Spinal cord (tissue), 10 donors: Measurements from ENCODE around the gene ADARB1. TPM values are rescaled to one million over a fixed set of nuclear protein-coding genes. Genes with fewer than 3 reads are reported as not detected.

Experiments
- DNase-seq, 6 donors: peaks; one replicate each; pipeline versions ENCODE4 v3.0.0 to v3.0.0-alpha.2; 2013 to 2015; ENCODE audit warnings: low spot score in 6 of 6, low read depth in 4 of 6
- H3K27ac ChIP-seq: one replicate; pipeline ENCODE4 v1.5.1; 2013; ENCODE audit warnings: low read depth, low read length, control low read depth
- H3K27me3 ChIP-seq: one replicate; pipeline ENCODE4 v1.6.1; 2013; ENCODE audit warnings: low read length; ENCODE audit not compliant: control insufficient read depth, insufficient read depth
- H3K36me3 ChIP-seq: one replicate; pipeline ENCODE4 v1.6.1; 2013; ENCODE audit warnings: low read length; ENCODE audit not compliant: control insufficient read depth, insufficient read depth
- H3K4me1 ChIP-seq: one replicate; pipeline ENCODE4 v1.6.1; 2013; ENCODE audit warnings: low read length; ENCODE audit not compliant: control insufficient read depth, insufficient read depth
- H3K4me3 ChIP-seq: one replicate; pipeline ENCODE4 v1.5.1; 2013; ENCODE audit warnings: low read depth, low read length, control low read depth
- H3K9me3 ChIP-seq: one replicate; pipeline ENCODE4 v1.6.1; 2013; ENCODE audit warnings: low read length; ENCODE audit not compliant: control insufficient read depth, insufficient read depth
- WGBS: methylation state at CpG from one replicate; pipeline ENCODE4 v1.1.5; 2013; ENCODE audit warnings: missing lambda C conversion rate; ENCODE audit not compliant: insufficient coverage; 5-methylcytosine and 5-hydroxymethylcytosine counted together
- polyA plus RNA-seq, 2 donors: library from polyadenylated mRNA; unstranded; fragments of 120-200 nt; gene quantifications; one replicate each; pipeline ENCODE4 v1.2.1, GENCODE V29; 2013; ENCODE audit not compliant: insufficient read length in 2 of 2
- total RNA-seq, 2 donors: library from RNA; depleted of rRNA in 1 of 2; stranded (reverse); fragments of 120-200 nt in 1 of 2; fragments of >200 nt in 1 of 2; gene quantifications; one replicate each; pipeline versions ENCODE4 v1.2.3 to v1.2.4, GENCODE V29; 2013 to 2014
- donor health status: healthy.

ADARB1 gene
- total and polyA plus RNA-seq, 4 donors = 18.2 to 39.4 (median 28.8) TPM

DNA sequence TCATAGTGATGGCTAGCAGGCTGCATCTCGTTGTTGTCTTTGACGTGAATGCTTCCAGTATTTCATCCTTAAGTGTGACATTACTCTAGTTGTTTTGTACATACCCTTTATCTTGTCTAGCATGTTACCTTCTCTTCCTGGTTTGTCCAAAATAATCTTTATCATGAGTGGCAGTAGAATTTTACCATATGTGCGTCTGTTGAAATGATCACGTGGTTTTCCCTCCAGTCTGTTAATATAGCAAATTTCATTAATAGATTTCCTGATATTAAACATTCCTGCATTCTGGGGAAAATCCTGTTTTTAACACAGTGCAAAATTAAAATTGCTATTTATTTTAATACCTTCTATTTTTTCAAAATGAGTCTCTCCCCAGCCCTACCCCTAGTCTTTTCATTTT, 15.6 kb downstream of the ADARB1 start:
- H3K4me1 ChIP-seq = peaks cover 16% of the 10 kb centered on the region
- no CpG with 5 or more reads among the region's 4 CpGs for WGBS
- H3K27ac ChIP-seq = no peak overlapping the region

DNA sequence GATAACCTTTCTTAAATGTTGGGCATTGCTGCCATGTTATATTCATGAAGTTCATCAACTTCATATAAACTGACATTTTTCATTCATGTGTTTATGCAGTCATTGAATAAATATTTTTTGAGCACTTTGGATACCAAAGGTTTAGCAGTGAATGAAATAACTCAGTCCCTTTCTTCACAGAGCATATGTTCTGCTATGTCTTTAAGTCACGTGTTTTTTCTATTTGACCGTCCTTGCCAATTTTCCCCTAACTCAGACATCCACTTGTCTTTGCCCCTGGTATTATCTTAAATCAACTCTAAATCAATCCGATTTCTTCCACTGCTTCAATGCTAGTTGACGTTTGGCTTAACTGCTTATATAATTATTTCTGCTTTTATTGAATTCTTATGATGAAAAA, 16.6 kb downstream of the ADARB1 start:
- Histone ChIP-seq H3K4me3 (no peak overlapping the region), H3K36me3 (peaks cover 3% of the 10 kb centered on the region), H3K27me3 (no peaks in the 10 kb centered on the region), H3K27ac (no peak overlapping the region), H3K9me3 (no peaks in the 10 kb centered on the region), H3K4me1 (peaks cover 16% of the 10 kb centered on the region)
- 69% methylated on average over 2 of the region's 4 CpGs for WGBS
- peak in 1 of 6 donors; percentile 66 for DNase-seq

More for the DNA sequence above, 15.6 kb downstream of the ADARB1 start:
- no peak overlapping the region for H3K4me3 ChIP-seq
- H3K36me3 ChIP-seq = peaks cover under 1% of the 10 kb centered on the region
- DNase-seq = no peak
- no peaks in the 10 kb centered on the region for H3K27me3 ChIP-seq
- H3K9me3 ChIP-seq = no peaks in the 10 kb centered on the region

DNA sequence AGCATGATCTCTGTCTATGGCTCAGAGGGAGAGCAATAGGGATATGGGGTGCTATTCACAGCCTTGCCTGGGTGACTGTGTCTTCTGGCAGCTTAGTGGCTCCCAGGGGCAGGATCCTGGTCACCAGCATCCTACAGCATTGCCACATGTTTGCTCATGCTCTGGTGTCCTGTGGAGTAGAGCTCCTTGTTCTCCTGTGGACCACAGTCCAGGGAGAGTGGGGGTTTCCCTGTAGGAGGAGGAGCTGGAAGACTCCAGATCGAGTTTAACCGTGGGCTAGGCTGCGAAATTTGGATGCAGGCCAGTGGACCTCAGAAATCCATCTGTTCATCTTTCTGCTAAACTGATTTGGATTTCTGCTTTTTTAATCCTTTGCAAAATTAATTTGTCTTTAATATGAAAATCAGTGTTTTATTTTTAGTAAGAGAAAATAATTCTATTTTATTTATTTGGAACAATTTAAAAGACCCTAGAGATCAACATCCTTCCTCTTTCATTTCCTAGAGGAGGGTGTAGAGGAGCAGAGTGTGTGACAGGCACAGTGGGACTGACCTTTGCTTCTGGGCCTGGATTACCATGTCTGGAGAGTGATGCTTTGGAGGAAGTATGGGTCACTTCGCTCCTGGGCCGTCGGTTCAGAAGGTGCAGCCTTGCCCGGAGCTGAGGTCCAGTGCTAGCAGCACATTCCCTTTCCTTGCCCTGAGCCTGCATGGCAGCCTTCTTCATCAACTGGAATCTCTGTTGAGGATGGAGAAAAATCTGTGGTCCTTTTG, 17.4 kb downstream of the ADARB1 start:
- WGBS = 65% methylated on average over 7 of the region's 7 CpGs
- no peaks in the 10 kb centered on the region for H3K27me3 ChIP-seq
- H3K4me1 ChIP-seq = peaks cover 16% of the 10 kb centered on the region
- DNase-seq = peak in 1 of 6 donors; percentile 77
- no peaks in the 10 kb centered on the region for H3K9me3 ChIP-seq
- no peak overlapping the region for H3K27ac ChIP-seq
- no peak overlapping the region for H3K4me3 ChIP-seq
- H3K36me3 ChIP-seq = peaks cover 3% of the 10 kb centered on the region

DNA sequence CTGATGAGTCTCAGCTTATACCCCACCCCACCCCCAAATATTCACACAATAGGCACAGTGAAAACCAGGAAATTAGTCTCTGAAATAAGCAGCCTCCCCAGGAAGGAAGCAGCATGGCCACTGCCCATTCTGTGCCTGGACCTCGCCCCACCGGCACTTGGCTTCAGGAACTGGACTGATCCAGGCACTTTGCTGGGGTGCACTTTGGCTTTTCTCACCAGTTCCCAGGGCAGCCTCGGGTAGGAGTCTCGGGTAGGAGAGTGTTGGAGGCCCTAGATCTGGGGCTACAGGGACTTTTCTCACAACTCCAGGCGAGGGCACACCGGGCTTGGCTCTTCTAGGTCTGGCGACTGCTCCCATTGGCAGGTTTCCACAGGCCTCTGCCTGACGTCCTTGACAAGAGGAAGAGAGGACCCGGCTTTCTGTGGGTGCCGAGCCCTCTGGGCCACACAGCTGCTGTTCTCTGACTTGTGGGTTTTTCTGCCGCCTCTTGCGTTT, 18.7 kb downstream of the ADARB1 start:
- H3K27ac ChIP-seq = no peak overlapping the region
- H3K9me3 ChIP-seq = no peaks in the 10 kb centered on the region
- no peaks in the 10 kb centered on the region for H3K27me3 ChIP-seq
- H3K4me1 ChIP-seq = peaks cover 16% of the 10 kb centered on the region
- peaks cover 3% of the 10 kb centered on the region for H3K36me3 ChIP-seq
- WGBS = 65% methylated on average over 10 of the region's 12 CpGs
- no peak for DNase-seq
- no peak overlapping the region for H3K4me3 ChIP-seq

GRCh38 chr21:45094412-45094811, 20.0 kb downstream of the ADARB1 start:
- Histone ChIP-seq H3K27ac (no peak overlapping the region), H3K36me3 (peaks cover 3% of the 10 kb centered on the region), H3K4me1 (peaks cover 16% of the 10 kb centered on the region), H3K9me3 (no peaks in the 10 kb centered on the region), H3K4me3 (no peak overlapping the region), H3K27me3 (no peaks in the 10 kb centered on the region)
- DNase-seq = no peak
- 73% methylated on average over 4 of the region's 7 CpGs for WGBS

DNA sequence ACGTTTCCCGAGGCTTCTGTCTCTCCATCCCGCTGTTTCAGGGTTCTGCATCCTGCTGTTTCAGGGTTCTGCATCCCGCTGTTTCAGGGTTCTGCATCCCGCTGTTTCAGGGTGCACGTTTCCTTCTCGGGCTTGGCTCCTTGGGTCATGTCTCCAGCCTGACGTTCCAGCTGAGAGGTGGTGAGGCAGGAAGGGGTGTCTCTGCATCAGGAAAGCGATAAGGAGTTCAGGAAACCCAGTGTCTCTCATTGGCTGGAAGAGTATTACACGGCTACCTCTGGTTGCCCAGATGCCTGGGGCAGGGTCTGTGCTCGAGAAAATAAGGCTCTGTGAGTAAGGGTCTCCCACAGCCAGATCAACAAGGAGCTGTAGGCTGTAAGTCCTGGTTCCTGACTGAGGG, 21.1 kb downstream of the ADARB1 start:
- WGBS = 76% methylated on average over 11 of the region's 11 CpGs
- Histone ChIP-seq H3K4me1 (peaks cover 16% of the 10 kb centered on the region), H3K27me3 (no peaks in the 10 kb centered on the region), H3K27ac (no peak overlapping the region), H3K9me3 (no peaks in the 10 kb centered on the region), H3K4me3 (no peak overlapping the region), H3K36me3 (peaks cover 3% of the 10 kb centered on the region)
- no peak for DNase-seq

DNA sequence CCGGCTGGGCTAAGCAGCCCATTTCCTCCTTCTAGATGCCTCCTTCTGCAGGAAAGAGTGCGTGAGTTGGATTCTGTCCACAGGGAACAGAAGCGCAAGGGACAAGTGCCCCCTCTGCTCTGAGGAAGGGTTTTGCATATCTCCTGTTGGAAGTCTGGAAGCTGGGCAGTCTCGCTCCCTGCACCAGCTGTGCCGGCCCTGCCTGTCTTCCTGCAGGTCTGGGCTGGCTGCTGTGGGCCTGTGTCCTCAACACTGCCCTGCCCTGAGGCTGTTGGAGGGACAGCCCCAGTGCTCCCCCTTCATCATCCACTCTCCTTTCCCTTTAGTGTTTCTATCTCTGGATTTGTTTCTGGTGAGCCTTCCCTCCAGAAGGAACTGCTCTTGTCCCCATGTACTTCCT, 21.8 kb downstream of the ADARB1 start:
- Histone ChIP-seq H3K9me3 (no peaks in the 10 kb centered on the region), H3K27me3 (no peaks in the 10 kb centered on the region), H3K27ac (no peak overlapping the region), H3K4me1 (peaks cover 16% of the 10 kb centered on the region), H3K36me3 (peaks cover 5% of the 10 kb centered on the region), H3K4me3 (no peak overlapping the region)
- WGBS = 84% methylated on average over 3 of the region's 5 CpGs
- no peak for DNase-seq

GRCh38 chr21:45097827-45098387, 23.5 kb downstream of the ADARB1 start:
- Histone ChIP-seq H3K9me3 (no peaks in the 10 kb centered on the region), H3K4me1 (peaks cover 16% of the 10 kb centered on the region)
- 83% methylated on average over 12 of the region's 12 CpGs for WGBS

DNA sequence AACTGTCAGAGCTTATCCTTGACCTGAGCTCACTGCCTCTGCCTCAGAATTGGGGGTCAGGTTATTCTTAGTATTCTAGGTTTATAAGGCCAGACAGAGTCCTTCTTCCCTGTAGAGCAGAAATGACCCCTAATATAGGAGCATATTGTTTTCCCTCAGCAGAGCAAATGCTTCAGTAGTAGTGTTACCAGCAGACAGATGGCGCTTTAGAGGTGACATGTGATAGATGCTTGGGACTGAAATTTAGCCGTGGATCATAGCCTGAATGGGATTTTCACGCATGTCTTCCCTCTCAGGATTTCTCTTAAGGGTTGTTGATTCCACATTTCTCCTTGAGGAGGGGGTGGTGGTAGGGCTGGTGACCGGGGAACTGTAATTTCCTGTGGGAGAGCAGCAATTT, 24.5 kb downstream of the ADARB1 start:
- Histone ChIP-seq H3K4me1 (peaks cover 10% of the 10 kb centered on the region), H3K4me3 (no peak overlapping the region), H3K27ac (no peak overlapping the region), H3K27me3 (no peaks in the 10 kb centered on the region), H3K9me3 (no peaks in the 10 kb centered on the region), H3K36me3 (peaks cover 5% of the 10 kb centered on the region)
- DNase-seq = peak in 2 of 6 donors; percentile 41 to 64
- 17% methylated on average over 1 of the region's 4 CpGs for WGBS

More at GRCh38 chr21:45097827-45098387, 23.5 kb downstream of the ADARB1 start:
- Histone ChIP-seq H3K27me3 (no peaks in the 10 kb centered on the region), H3K4me3 (no peak overlapping the region), H3K36me3 (peaks cover 5% of the 10 kb centered on the region), H3K27ac (no peak overlapping the region)
- DNase-seq = no peak

DNA sequence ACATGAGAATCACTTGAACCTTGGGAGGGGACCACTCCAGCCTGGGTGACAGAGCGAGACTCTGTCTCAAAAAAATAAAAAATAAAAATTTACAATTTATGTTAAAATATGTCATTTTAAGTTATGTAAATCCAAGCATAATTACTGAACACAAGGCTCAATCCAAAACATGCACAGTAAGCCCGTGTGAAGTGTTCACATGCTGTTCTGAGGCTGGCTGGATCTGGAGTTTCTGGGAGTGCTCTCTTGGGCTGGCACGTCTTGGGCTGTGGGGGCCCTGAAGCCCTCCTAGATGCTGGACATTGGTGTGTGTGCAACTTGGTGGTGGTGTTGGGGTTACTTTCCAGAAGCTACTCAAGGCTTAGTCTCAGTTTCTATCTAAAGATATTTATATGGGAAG, 25.2 kb downstream of the ADARB1 start:
- no peaks in the 10 kb centered on the region for H3K27me3 ChIP-seq
- H3K36me3 ChIP-seq = peaks cover 5% of the 10 kb centered on the region
- H3K27ac ChIP-seq = no peak overlapping the region
- no peak overlapping the region for H3K4me3 ChIP-seq
- peak in 1 of 6 donors; percentile 76 for DNase-seq
- H3K9me3 ChIP-seq = no peaks in the 10 kb centered on the region
- no CpG with 5 or more reads among the region's 3 CpGs for WGBS
- peaks cover 10% of the 10 kb centered on the region for H3K4me1 ChIP-seq
